ENCODE measurements around the gene RAD51. TPM values are rescaled to one million over a fixed set of nuclear protein-coding genes. Genes with fewer than 3 reads are reported as not detected.

The RAD51 gene
- total RNA-seq, 1 experiment from 2014 or later: 20.9 TPM

DNA sequence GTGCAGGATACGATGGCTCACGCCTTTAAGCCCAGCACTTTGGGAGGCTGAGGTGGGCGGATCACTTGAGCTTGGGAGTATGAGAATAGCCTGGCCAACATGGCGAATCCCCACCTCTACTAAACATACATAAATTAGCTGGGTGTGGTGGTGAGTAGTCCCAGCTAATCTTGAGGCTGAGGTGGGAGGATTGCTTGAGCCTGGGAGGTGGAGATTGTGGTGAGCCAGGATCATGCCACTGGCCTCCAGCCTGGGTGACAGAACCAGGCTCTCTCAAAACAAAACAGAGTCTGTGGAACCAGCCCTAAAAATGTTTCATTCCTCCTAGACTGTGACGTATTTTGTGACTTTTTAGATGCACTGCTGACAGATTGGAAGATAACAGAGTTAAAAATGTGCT lies 34.3 kb upstream of the RAD51 start:
- Histone ChIP-seq H3K79me2 (ENCODE audit: insufficient read depth, low read length) (no peaks in the 10 kb centered on the region), H3K36me3 (ENCODE audit: control insufficient read depth in 1 of 2, insufficient read depth in 2 of 2, low read length in 2 of 2) (peaks cover 4 to 10% of the 10 kb centered on the region in 2 experiments; a peak in 3 of 4 replicates), H3K9me2 (ENCODE audit: insufficient read depth) (no peaks in the 10 kb centered on the region), H3K27ac (ENCODE audit: low read depth, low read length) (no peak overlapping the region), H3K9ac (ENCODE audit: low read length) (no peak overlapping the region), H2AFZ (ENCODE audit: low read depth, low read length, poor library complexity, severe bottlenecking) (no peak overlapping the region), H3K4me1 (ENCODE audit: control insufficient read depth in 1 of 2, insufficient read depth in 2 of 2, low read length in 2 of 2) (no peaks in the 10 kb centered on the region; a peak in 1 of 4 replicates), H3K9me3 (ENCODE audit: control insufficient read depth in 1 of 2, insufficient read depth in 1 of 2, low read depth in 1 of 2, low read length in 2 of 2) (no peaks in the 10 kb centered on the region), H4K20me1 (ENCODE audit: insufficient read depth) (no peaks in the 10 kb centered on the region), H3K4me2 (ENCODE audit: low read length) (no peak overlapping the region), H3K4me3 (replicated peaks in 1 of 2; ENCODE audit: low read depth in 1 of 2, low read length in 2 of 2) (no peak overlapping the region), H3K27me3 (ENCODE audit: insufficient read depth, low read length) (no peaks in the 10 kb centered on the region)
- POLR2A ChIA-PET: no interaction called here
- BruUV-seq (replicated peaks): no TSS peak
- TF ChIP-seq CBX3 (IDR thresholded peaks at IDR 0.05; ENCODE audit: low read depth) (no peak), ZFX (IDR thresholded peaks at IDR 0.05) (no peak), ATF3 (IDR thresholded peaks at IDR 0.05) (no peak), POLR2AphosphoS5 (IDR thresholded peaks at IDR 0.05; ENCODE audit: low read depth, low read length) (no peak)
- TF ChIP-seq, protein P1, sequence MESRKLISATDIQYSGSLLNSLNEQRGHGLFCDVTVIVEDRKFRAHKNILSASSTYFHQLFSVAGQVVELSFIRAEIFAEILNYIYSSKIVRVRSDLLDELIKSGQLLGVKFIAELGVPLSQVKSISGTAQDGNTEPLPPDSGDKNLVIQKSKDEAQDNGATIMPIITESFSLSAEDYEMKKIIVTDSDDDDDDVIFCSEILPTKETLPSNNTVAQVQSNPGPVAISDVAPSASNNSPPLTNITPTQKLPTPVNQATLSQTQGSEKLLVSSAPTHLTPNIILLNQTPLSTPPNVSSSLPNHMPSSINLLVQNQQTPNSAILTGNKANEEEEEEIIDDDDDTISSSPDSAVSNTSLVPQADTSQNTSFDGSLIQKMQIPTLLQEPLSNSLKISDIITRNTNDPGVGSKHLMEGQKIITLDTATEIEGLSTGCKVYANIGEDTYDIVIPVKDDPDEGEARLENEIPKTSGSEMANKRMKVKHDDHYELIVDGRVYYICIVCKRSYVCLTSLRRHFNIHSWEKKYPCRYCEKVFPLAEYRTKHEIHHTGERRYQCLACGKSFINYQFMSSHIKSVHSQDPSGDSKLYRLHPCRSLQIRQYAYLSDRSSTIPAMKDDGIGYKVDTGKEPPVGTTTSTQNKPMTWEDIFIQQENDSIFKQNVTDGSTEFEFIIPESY (IDR thresholded peaks at IDR 0.05; ENCODE audit: extremely low read depth, insufficient replicate concordance, low read length): no peak
- RAD21 ChIA-PET (ENCODE audit: low non-redundant PET in 1 of 2, low total read pairs in 2 of 2, uncharacterized antibody in 2 of 2, unreplicated experiment in 2 of 2): no interaction called here
- DNase-seq (ENCODE audit: low read depth, low spot score) (no peak), ATAC-seq (no peak)
- CTCF ChIA-PET: no interaction called here
- intact Hi-C loops (cut with micrococcal nuclease): no loop called here

DNA sequence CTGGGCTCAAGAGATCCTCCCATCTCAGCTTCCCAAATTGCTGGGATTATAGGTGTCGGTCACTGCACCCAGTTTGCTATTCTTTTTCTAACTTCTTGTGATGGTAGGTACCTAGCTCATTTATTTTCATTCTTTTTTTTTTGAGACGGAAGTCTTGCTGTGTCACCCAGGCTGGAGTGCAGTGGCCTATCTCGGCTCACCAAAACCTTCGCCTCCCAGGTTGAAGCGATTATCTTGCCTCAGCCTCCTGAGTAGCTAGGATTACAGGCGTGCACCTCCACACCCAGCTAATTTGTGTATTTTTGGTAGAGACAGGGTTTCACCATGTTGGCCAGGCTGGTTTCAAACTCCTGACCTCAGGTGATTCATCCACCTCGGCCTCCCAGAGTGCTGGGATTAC lies 30.1 kb upstream of the RAD51 start:
- POLR2A ChIA-PET: no interaction called here
- Histone ChIP-seq H3K9ac (ENCODE audit: low read length) (no peak overlapping the region), H3K36me3 (ENCODE audit: control insufficient read depth in 1 of 2, insufficient read depth in 2 of 2, low read length in 2 of 2) (peaks cover 0 to 2% of the 10 kb centered on the region in 2 experiments; a peak in 2 of 4 replicates), H3K4me3 (replicated peaks in 1 of 2; ENCODE audit: low read depth in 1 of 2, low read length in 2 of 2) (no peak overlapping the region), H2AFZ (ENCODE audit: low read depth, low read length, poor library complexity, severe bottlenecking) (no peak overlapping the region), H3K27me3 (ENCODE audit: insufficient read depth, low read length) (no peaks in the 10 kb centered on the region), H3K4me2 (ENCODE audit: low read length) (no peak overlapping the region), H4K20me1 (ENCODE audit: insufficient read depth) (no peaks in the 10 kb centered on the region), H3K9me2 (ENCODE audit: insufficient read depth) (no peaks in the 10 kb centered on the region), H3K79me2 (ENCODE audit: insufficient read depth, low read length) (no peaks in the 10 kb centered on the region), H3K27ac (ENCODE audit: low read depth, low read length) (no peak overlapping the region), H3K9me3 (ENCODE audit: control insufficient read depth in 1 of 2, insufficient read depth in 1 of 2, low read depth in 1 of 2, low read length in 2 of 2) (no peaks in the 10 kb centered on the region), H3K4me1 (ENCODE audit: control insufficient read depth in 1 of 2, insufficient read depth in 2 of 2, low read length in 2 of 2) (no peaks in the 10 kb centered on the region; a peak in 1 of 4 replicates)
- CTCF ChIA-PET: interaction anchor here (1.0 kb wide), 1 partner anchor 15 kb away, joined by 3 read pairs; no protein-coding TSS in a partner anchor
- RAD21 ChIA-PET (ENCODE audit: low non-redundant PET in 1 of 2, low total read pairs in 2 of 2, uncharacterized antibody in 2 of 2, unreplicated experiment in 2 of 2): no interaction called here
- DNase-seq (ENCODE audit: low read depth, low spot score): no peak
- ATAC-seq: no peak
- intact Hi-C loops (cut with micrococcal nuclease): no loop called here
- BruUV-seq (replicated peaks): no TSS peak
- TF ChIP-seq RAD21 (IDR thresholded peaks at IDR 0.05; ENCODE audit: low read depth) (no peak), ELF1 (IDR thresholded peaks at IDR 0.05; ENCODE audit: borderline replicate concordance, low read depth) (no peak), EZH2 (IDR thresholded peaks at IDR 0.05) (no peak), SP1 (IDR thresholded peaks at IDR 0.05; ENCODE audit: low read depth) (no peak), ZFX (IDR thresholded peaks at IDR 0.05) (no peak), CBX3 (IDR thresholded peaks at IDR 0.05; ENCODE audit: low read depth) (no peak), YY1 (IDR thresholded peaks at IDR 0.05; ENCODE audit: extremely low read depth, insufficient replicate concordance, low read depth, low read length) (no peak), SIN3A (IDR thresholded peaks at IDR 0.05; ENCODE audit: low read depth) (no peak), TCF7L2 (IDR thresholded peaks at IDR 0.05; ENCODE audit: borderline replicate concordance, extremely low read depth, insufficient read depth, insufficient read length) (no peak), JUND (IDR thresholded peaks at IDR 0.05) (no peak), FOSL1 (IDR thresholded peaks at IDR 0.05; ENCODE audit: low read depth) (no peak), SRF (IDR thresholded peaks at IDR 0.05; ENCODE audit: low read depth) (no peak), POLR2A (IDR thresholded peaks at IDR 0.05; ENCODE audit: borderline replicate concordance, extremely low read depth, insufficient read depth, insufficient read length) (no peak)
- TF ChIP-seq, protein P1 (IDR thresholded peaks at IDR 0.05; ENCODE audit: extremely low read depth, insufficient replicate concordance, low read length): no peak
- TF ChIP-seq, protein P2, sequence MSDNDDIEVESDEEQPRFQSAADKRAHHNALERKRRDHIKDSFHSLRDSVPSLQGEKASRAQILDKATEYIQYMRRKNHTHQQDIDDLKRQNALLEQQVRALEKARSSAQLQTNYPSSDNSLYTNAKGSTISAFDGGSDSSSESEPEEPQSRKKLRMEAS (IDR thresholded peaks at IDR 0.05): no peak

Data from HCT116 (cell line).